ENCODE results near the gene DNAJC16.
A peak's percentile ranks its signal among the peaks of the same experiment; 100 is the strongest.
"Not testable (repeated sequence)": the region's sequence is repeated elsewhere in the genome, so short reads cannot be mapped to it uniquely, and the experiment has no call there.

DNAJC16 gene

DNA sequence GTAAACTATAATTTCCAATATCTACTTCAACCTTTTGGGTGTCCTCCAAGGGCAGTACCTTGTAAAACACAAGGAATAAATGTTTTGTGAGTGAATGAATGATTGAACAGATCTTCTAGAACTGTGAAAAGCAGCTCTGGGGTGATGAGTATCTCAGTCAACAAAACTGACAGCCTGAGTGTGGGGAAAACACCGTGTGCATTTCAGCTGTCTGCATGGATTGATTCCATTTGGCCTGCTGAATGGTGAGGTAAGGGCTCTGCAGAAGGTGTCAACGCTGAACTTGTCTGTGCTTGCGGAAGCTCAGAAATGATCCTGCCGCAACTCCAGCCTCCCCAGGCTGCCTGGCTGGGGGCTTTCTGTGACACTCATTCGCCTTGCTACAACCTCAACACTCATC lies 65.6 kb downstream of the DNAJC16 start:
- no peak for DNase-seq

DNA sequence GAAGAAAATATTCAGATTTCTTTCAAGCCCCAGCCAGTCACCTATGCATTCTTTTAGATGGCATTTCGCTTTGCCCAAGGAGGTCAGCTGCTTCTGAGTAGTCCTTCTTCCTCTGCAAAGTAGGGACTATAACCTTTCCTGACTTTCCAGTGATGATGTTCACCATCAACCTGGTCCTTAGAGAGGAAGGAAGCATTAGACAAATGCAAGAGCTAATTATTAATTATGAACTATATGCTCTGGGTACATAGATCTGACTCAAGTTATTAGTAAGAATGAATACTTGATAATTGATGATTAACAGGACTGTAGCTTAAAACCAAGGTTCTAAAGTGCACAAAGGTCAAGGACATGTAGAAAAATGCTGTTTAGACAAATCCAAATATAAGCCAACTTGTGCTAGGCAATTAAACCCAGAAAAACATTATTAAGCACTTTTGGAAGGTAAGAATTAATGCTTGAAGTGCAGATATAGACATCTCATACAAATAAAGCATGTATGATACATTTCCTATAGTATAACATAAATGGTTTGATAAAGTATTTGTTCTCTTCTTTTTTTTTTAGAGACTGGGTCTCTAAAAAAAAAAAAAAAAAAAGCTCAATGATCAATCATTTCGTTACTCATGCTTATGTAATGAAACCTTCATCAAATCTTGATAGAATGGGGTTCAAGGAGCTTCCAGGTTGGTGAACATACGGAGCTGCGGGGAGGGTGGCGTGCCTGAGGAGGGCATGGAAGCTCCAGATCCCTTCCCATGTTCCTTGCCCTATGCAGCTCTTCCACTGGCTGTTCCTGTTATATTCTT lies 69.4 kb downstream of the DNAJC16 start:
- DNase-seq, result no peak

- no peak for DNase-seq
These were observed 71.8 kb downstream of the DNAJC16 start for GRCh38 chr1:15598436-15598835.

GRCh38 chr1:15603050-15603965 lies 76.7 kb downstream of the DNAJC16 start:
- DNase-seq, result peak; percentile 80

DNA sequence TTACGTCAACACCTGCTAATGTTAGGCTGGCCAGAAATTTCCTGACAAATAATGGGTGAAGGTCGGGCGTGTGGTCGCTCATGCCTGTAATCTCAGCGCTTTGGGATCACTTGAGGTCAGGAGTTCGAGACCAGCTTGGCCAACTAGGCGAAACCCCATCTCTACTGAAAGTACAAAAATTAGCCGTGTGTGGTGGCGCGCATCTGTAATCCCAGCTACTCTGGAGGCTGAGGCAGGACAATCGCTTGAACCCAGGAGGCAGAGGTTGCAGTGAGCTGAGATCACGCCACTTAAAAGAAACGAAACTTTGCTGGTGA lies 77.3 kb downstream of the DNAJC16 start:
- not testable (repeated sequence) for DNase-seq

DNA sequence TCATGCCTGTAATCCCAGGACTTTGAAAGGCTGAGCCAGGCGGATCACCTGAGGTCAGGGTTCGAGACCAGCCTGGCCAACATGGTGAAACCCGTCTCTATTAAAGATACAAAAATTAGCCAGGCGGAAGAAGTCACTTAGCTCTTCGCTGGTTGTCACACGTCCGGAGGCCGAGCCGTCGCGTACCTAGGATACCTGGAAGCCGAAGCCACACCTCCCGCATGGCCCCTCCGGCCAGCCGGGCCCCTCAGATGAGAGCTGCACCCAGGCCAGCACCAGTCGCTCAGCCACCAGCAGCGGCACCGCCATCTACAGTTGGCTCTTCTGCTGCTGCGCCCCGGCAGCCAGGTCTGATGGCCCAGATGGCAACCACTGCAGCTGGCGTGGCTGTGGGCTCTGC lies 77.8 kb downstream of the DNAJC16 start:
- not testable (repeated sequence) for DNase-seq

DNA sequence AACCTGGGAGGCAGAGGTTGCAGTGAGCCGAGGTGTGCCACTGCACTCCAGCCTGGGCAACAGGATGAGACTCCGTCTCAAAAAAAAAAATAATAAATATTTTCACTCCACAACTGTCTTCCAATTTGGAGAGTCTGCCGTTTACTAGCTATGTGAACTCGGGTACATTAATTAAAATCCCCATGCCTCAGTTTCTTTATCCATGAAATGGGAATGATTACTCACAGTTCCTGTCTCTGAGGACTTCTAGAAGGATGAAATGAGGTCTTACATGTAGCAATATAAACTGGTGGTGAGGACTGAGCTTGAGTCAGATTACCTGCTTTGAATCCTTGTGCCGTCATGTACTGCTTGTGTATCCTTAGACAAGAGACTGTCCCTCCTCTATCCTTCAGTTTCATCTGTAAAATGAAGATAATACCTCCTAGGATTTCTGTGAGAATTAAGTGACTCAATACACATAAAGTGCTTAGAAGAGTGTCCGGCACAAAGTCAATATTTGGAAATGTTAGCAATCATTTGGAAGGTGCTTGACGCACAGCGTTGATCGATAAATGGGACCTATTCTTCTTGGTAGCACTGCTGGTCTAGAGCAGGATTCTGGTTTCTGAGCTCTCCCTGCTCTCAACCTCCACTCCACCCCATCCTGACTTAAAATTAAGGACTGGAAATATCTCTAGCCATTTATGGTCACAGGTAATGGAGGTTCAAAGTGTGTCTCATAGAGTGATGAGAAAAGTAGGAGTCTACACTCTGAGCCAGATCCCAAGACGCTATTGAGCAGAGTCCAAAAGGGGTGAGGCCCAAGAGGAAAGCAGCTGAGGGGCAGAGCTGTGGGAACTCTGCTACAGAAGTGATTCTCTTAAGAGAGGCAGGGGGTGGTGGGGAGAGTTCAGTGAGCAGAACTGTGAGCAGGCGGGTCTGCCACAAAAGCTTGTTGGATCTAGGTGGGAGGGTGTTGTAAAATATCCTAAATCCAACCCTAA lies 79.0 kb downstream of the DNAJC16 start:
- DNase-seq, result no peak

DNA sequence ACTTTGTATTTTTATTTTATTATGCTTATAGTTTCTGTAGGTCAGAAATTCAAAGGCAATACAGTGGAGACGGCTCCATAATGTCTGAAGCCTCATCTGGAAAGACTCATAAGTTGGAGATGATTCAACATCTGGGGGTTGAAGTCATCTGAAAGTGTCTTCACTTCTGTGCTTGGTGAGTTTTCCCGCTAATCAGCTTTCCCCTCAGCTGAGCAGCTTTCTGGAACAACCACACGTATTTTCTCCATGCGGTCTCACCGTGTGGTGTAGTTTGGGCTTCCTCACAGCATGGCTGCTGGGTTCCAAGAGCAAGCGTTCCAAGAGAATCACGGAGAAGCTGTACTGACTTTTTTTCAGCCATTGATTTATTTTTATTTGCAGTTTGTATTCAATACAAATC lies 83.0 kb downstream of the DNAJC16 start:
- no peak for DNase-seq

- DNase-seq, result no peak
These were observed 83.5 kb downstream of the DNAJC16 start for GRCh38 chr1:15610167-15610566.

- DNase-seq, result no peak
These were observed 89.9 kb downstream of the DNAJC16 start for GRCh38 chr1:15616373-15617172.

GRCh38 chr1:15617173-15618076 lies 90.8 kb downstream of the DNAJC16 start, which contains the start of gene DDI2:
DDI2 (plus strand) TSS chr1:15617458; CDS start chr1:15617671, 213 bp downstream.
- DNase-seq, result peak; percentile 81

DNA sequence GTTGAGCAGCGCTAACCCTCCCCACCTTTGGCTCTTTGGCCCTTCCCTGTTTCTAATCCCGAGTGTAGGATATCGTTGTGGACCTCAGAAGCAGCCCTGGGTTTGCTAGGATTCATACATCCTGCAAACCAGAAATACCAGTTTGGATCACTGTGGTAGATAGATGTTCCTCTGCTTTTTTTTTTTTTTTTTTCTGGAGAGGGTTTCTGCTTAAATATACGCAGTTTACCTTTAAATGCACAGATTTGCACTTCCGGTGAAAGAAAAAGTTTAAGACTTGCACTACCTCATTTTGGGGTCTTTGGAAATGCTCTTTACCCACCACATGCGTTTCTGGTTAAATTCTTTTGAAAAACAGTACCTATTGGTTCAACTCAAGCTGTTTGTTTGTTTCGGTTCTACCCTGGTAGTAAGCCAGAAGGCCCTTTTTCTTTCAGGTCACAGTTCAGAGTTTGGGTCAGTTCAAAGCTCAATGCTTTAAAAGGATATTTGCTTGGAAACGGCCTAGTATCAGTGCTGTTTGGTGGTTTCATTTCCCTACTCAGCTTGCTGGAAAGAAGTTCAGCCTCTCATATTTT lies 91.5 kb downstream of the DNAJC16 start:
- no peak for DNase-seq

DNA sequence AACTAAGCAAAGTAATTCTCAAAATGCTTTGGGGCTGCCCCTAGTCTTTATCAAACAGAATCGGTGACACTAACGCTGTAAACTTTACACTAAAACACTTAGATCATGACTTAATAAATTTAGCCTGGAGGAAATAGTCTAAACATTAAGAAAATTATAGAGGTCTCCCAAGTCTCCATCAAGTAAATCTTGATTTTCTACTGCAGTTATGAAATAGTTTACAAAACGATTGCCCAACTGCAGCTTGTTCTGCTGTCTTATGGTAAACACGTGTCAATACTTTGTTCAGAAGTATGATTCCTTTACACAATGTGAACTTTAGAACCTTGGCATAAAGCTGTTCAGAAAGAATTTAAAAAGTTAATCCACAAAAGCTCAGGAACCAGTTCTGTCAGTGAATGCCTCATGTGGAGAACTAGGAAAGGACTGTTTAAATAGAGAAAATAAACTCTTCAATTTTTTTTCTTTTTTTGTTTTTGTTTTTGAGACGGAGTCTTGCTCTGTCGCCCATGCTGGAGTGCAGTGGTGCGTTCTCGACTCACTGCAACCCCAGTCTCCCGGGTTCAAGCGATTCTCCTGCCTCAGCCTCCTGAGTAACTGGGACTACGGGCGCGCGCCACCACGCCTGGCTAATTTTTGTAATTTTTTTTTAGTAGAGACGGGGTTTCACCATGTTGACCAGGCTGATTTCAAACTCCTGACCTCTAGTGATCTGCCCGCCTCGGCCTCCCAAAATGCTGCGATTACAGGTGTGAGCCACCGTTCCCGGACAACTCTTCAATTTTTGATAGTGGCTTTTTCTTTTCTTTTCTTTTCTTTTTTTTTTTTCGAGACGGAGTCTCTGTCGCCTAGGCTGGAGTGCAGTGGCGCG lies 92.2 kb downstream of the DNAJC16 start:
- DNase-seq, result no peak

GRCh38 chr1:15620155-15620545 lies 93.5 kb downstream of the DNAJC16 start:
- DNase-seq, result no peak

- DNase-seq, result no peak
These were observed 94.4 kb downstream of the DNAJC16 start for GRCh38 chr1:15620902-15621682.

DNA sequence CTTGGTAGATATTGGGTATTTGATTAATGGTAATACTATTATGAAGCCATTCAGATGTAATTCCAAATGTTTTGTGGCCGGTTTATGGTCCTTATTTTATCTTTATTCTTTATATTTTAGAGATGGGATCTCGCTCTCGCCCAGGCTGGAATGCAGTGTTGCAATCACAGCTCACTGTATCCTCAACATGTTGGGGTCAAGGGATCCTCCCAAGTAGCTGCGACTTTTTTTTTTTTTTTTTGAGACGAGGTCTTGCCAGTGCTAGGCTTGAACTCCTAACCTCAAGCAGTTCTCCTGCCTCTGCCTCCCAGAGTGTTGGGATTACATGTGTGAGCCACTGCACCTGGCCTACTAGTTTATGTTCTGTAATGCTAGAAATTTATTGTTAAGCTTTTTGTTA lies 95.3 kb downstream of the DNAJC16 start:
- DNase-seq, result no peak

- DNase-seq, result no peak
These were observed 96.2 kb downstream of the DNAJC16 start for GRCh38 chr1:15622712-15623373.

DNA sequence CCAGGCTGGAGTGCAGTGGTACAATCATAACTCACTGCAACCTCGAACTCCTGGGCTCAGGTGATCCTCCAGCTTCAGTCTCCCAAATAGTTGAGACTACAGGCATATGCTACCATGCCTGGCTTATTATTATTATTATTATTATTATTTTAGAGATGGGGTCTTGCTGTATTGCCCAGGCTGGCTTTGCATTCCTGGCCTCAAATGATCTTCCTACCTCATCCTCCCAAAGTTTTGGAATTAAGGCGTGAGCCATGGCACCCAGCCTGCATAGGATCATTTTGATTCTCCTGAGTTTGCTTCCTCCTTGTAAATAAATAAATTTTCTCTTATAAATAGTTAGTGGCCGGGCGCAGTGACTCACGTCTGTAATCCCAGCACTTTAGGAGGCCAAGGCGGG lies 96.8 kb downstream of the DNAJC16 start:
- no peak for DNase-seq
